ENCODE results near the gene LPAR1.

Gene LPAR1

DNA sequence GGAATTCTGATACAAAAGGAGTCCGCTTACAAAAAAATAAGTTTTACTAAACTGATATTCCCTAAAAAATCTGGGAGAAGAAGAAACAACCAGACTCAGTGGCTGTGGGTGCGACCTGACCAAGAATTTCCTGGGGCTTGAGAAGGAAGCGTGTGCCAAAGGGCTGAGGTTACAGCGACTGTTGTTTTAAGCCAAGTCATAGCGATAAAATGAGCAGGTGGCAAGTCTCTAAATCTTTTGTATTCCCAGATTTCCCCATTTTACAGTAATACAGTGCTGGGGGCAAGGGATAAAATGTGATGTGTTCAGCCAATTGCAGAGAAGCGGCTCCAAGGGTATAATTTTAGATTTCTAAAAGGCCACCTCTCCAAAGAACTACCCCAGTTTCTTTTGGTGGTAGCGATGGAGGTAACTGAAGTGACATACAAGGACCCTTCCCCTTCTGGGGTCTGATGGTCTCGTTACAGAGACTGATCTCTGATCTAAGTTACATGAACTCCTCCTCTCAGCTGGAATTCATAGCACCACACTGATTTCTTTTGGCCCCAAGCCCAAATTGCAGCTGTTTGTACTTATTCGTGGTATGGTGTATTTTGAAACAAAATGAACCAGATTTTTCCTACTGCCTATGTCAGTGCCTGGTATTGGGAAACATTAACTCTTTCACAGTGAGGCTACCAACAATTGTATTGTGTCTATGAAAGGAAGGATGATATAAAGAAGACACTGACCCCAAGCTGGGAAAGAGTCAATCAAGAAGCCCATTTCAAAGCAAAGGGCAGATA is 41.6 kb downstream of the LPAR1 start:
- Mint-ChIP-seq H3K4me3 (no peak overlapping the region), H3K27ac (no peak overlapping the region), H3K4me1 (no peaks in the 10 kb centered on the region), H3K9me3 (peaks cover 6% of the 10 kb centered on the region), H3K36me3 (no peaks in the 10 kb centered on the region)
- ATAC-seq (no peak), DNase-seq (ENCODE audit: low spot score in 2 of 2) (no peak)

DNA sequence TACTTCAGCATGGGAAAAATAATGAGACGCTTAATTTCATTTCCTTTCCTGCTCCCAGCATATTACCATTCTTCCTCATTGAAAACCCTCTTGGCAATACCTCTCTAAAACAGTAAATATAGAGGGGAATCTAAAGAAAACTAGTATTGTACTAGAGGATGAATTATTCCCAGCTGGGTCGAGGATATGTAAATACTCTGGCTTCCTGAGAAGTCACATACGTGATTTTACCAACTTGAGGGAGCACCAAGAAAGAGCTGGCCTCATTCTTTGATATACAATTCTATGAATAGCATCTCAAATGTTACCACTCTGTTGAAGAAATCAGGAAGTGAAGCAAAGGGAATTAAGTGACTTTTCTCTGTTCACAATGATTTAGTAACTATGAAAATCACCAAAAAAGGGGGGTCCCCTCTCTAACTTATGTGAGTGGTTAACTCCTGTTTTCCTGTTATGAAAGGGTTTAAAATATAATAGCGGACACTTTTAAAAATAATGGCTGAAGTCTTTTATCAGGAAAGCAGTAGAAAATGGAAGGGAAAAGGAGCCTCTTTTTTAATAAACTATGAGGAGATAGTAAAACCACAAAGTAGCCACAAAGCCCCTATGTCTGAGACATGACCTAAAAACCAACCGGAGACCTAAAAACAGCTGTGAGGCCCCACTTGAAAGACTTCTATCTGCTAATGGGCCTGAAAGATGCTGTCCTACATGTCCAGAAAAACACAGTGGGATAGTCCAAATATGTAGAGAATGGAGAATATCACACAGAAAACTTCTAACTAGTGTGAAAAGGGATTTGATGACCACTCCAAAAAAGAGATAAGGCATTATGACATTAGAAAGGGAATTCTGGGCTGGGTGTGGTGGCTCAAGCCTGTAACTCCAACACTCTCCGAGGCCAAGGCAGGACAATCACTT is 42.6 kb downstream of the LPAR1 start:
- ATAC-seq (no peak), DNase-seq (ENCODE audit: low spot score in 2 of 2) (no peak)
- no peaks in the 10 kb centered on the region for H3K36me3 Mint-ChIP-seq
- H3K4me1 Mint-ChIP-seq: no peaks in the 10 kb centered on the region
- H3K9me3 Mint-ChIP-seq: peaks cover 3% of the 10 kb centered on the region
- no peak overlapping the region for H3K27ac Mint-ChIP-seq
- H3K4me3 Mint-ChIP-seq: no peak overlapping the region

DNA sequence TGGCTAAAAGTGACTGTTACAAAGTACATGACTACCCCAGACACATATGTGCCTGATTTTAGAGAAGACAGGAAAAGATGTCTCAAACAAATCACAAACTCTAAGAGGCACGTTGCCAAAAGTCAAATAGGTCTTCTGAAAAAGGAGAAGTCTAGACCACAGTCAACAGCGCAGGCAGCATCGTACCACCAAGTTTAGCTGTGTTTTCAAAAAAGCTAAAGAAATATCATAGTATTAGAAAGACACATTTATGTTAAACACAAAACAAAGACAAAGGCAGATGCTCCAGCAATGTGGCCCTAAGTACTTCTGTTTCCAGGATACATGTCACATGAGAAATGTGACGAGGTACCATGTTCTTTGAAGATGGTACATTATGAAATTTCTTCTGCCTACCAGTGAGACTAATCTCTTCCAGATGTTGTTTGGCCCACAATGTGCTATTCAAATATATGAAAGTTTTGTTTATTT is 43.5 kb downstream of the LPAR1 start:
- no peak for DNase-seq (ENCODE audit: low spot score in 2 of 2)
- no peak overlapping the region for H3K4me3 Mint-ChIP-seq
- ATAC-seq: no peak
- no peaks in the 10 kb centered on the region for H3K4me1 Mint-ChIP-seq
- peaks cover 2% of the 10 kb centered on the region for H3K9me3 Mint-ChIP-seq
- H3K36me3 Mint-ChIP-seq: no peaks in the 10 kb centered on the region
- H3K27ac Mint-ChIP-seq: no peak overlapping the region

DNA sequence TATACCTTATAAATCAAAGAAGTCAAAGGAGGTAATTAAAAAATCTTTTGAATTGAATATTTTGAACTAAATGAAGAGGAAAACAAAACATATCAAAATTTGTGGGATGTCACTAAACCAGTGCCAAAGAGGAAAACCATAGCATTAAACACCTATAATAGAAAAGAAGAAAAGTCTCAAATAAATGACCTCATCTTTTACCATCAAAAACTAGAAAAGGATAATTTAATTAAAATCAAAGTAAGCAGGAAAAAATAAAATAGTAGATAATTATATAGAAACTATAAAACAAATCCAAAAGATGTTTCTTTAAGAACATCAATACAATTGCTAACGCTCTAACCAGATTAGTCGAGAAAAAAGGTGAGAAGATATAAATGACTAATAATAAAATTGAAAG is 47.8 kb downstream of the LPAR1 start:
- DNase-seq (ENCODE audit: low spot score in 2 of 2) (no peak), ATAC-seq (no peak)
- Mint-ChIP-seq H3K4me3 (no peak overlapping the region), H3K4me1 (no peaks in the 10 kb centered on the region), H3K36me3 (no peaks in the 10 kb centered on the region), H3K9me3 (peaks cover 2% of the 10 kb centered on the region), H3K27ac (no peak overlapping the region)

DNA sequence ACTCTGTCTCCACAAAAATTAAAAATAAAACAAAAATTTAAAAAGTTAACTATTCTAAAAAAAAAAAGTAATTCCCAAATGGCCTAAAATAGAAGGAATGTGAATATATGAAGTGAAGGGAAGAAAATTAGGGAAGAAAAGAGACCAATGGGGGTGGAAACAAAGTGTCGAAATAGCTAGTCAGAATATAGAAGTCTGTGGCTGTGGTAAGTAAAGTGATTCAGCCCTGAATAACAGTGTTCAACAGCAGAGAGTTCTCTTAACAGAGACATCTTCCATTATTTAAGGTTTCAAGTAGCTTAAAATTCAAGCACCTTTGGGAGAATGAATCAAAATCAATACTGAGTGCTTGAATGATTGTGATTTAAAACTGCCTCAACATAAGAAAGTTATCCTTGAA is 51.7 kb downstream of the LPAR1 start:
- H3K27ac Mint-ChIP-seq: no peak overlapping the region
- DNase-seq (ENCODE audit: low spot score in 2 of 2): no peak
- peaks cover 4% of the 10 kb centered on the region for H3K9me3 Mint-ChIP-seq
- no peaks in the 10 kb centered on the region for H3K36me3 Mint-ChIP-seq
- no peak overlapping the region for H3K4me3 Mint-ChIP-seq
- H3K4me1 Mint-ChIP-seq: no peaks in the 10 kb centered on the region
- no peak for ATAC-seq

DNA sequence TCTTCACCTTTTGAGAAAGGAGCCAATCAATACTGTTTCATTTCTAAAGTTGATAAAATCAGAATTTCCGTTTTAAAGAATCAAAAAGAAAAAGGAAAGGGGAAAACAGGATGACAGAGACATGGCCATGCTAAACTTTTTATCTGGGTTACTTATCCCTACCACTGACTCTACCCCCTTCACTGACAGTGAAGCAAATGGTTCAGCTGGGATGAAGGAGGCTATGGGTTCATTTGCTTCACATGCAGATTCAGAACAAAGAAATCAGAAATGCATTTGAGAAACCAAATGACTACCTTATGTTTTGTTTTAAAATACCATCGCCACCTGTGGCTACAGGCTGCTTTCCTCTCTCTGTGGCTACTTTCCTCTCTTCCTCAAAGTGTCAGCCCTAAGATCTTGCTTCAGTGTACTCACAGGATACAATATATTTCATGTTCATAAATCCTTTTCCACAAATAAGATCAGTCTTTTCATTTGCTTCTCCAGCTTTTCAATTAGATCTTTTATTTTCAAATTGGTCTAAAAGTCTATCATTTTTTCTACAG is 53.3 kb downstream of the LPAR1 start:
- ATAC-seq (no peak), DNase-seq (ENCODE audit: low spot score in 2 of 2) (no peak)
- no peaks in the 10 kb centered on the region for H3K36me3 Mint-ChIP-seq
- peaks cover 4% of the 10 kb centered on the region for H3K9me3 Mint-ChIP-seq
- no peak overlapping the region for H3K4me3 Mint-ChIP-seq
- no peaks in the 10 kb centered on the region for H3K4me1 Mint-ChIP-seq
- H3K27ac Mint-ChIP-seq: no peak overlapping the region

DNA sequence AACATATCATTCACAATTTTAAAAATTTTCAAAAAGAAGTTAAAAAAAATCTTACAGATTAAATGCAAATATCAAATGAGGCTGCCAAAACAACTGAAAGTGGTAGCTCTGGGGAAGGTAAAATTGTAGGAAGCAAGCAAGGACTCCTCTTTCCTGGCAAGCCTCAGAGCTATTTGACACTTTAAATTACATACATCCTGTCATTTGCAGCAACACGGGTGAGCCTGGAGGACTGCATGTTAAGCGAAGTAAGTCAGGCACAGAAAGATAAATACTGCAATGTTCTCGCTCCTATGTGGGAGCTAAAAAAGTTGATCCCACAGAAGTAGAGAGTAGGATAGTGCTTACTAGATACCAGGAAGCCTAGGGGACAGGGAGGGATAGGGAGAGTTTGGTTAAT is 58.0 kb downstream of the LPAR1 start:
- DNase-seq (ENCODE audit: low spot score in 2 of 2) (no peak), ATAC-seq (no peak)
- H3K9me3 Mint-ChIP-seq: peaks cover 15% of the 10 kb centered on the region
- H3K4me3 Mint-ChIP-seq: no peak overlapping the region
- no peaks in the 10 kb centered on the region for H3K36me3 Mint-ChIP-seq
- H3K4me1 Mint-ChIP-seq: no peaks in the 10 kb centered on the region
- H3K27ac Mint-ChIP-seq: no peak overlapping the region

DNA sequence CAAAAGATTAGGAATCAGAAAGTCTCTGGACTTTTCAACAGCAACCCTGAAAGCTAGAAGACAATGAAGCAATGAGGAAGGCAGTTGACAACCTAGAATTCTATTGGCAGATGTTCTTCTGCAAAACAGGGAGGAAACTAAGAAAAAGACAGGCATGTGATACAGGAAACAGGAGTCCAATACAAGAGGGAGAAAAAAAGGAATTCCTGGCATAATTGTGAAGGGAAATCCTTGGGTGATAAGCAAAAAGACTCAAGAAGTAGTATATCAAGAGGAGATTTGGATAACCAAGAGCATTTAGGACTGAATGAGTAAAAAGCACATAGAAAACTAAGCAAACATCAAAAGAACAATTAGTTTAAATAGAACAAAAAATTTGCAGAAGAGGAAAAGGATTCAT is 58.6 kb downstream of the LPAR1 start:
- Mint-ChIP-seq H3K27ac (no peak overlapping the region), H3K4me1 (no peaks in the 10 kb centered on the region), H3K36me3 (no peaks in the 10 kb centered on the region), H3K4me3 (no peak overlapping the region), H3K9me3 (peaks cover 17% of the 10 kb centered on the region)
- DNase-seq (ENCODE audit: low spot score in 2 of 2): no peak
- ATAC-seq: no peak

DNA sequence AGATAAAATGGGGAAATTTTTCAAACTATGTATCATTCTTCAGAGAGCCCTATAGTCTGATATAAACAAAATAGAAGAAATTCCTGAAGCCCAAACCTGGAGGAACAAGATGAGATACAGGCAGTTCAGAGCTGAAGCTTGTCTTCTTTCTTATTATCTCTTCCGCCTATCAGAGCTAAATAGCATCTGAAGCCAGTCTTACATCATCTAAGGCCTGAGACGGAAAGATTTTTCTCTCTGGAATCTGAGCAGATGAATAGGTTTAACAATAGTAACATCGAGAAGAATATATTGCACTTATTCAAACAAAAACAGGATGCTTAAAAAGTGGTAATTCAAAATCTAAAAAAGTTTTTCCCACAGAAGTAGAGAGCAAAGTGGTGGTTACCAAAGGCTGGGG is 59.8 kb downstream of the LPAR1 start:
- H3K4me1 Mint-ChIP-seq: no peaks in the 10 kb centered on the region
- no peak overlapping the region for H3K4me3 Mint-ChIP-seq
- no peak for ATAC-seq
- peaks cover 16% of the 10 kb centered on the region for H3K9me3 Mint-ChIP-seq
- H3K27ac Mint-ChIP-seq: no peak overlapping the region
- H3K36me3 Mint-ChIP-seq: no peaks in the 10 kb centered on the region
- no peak for DNase-seq (ENCODE audit: low spot score in 2 of 2)

DNA sequence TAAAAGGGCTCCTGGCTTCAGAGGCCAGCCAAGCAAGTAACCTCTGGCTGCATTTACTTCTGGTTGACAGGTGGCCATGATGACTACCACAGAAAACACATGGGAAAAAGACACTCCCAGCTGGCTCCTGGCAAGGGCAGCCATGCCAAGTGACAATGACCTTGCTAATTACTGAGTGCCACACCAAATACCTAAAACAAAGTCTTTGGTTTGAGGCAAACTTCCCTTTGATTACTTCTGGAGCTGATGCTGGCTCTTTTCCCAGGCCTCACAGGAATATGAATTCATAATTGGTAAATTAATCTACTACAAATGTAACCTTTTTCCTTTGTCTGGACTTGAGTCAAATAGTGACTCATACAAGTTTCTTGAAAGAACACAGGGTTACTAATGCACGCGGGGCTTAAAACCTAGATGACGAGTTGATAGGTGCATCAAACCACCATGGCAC is 61.0 kb downstream of the LPAR1 start:
- H3K4me1 Mint-ChIP-seq: no peaks in the 10 kb centered on the region
- H3K4me3 Mint-ChIP-seq: no peak overlapping the region
- DNase-seq (ENCODE audit: low spot score in 2 of 2) (no peak), ATAC-seq (no peak)
- H3K27ac Mint-ChIP-seq: no peak overlapping the region
- H3K36me3 Mint-ChIP-seq: no peaks in the 10 kb centered on the region
- H3K9me3 Mint-ChIP-seq: peaks cover 16% of the 10 kb centered on the region

DNA sequence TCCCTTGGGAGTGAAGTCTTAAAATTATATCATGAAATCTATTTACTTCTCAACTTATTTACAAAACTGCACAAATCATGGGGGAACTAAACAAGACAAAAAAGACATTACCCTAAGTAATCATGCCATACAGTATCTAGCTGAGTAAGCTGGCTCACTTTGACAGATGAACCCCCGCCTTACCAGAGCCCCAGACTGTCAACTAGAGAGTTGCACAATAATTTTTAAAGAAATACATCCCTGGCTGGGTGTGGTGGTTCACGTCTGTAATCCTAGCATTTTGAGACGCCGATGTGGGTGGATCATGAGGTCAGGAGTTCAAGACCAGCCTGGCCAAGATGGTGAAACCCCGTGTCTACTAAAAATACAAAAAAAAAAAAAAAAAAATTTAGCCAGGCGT is 62.3 kb downstream of the LPAR1 start:
- ATAC-seq (no peak), DNase-seq (ENCODE audit: low spot score in 2 of 2) (no peak)
- H3K4me1 Mint-ChIP-seq: no peaks in the 10 kb centered on the region
- H3K36me3 Mint-ChIP-seq: no peaks in the 10 kb centered on the region
- H3K4me3 Mint-ChIP-seq: no peak overlapping the region
- peaks cover 16% of the 10 kb centered on the region for H3K9me3 Mint-ChIP-seq
- H3K27ac Mint-ChIP-seq: no peak overlapping the region

DNA sequence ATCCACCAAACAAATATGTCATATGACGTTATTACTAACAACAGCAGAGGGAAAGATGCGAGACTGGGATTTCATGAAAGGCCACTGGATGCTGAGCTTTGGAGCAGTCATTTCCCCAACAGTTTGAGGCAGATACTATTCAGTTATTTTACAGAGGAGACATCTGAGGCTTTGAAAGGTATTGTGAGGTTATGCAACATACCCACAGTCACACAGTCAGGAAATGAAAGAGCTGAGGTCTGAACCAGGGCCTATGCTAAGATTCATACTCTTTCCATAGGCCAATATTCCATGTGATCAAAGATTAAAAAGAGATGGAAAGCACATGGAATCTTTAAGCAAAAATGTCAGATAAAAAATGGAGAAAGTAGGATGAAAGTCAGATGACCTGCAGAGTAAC is 63.0 kb downstream of the LPAR1 start:
- no peak for DNase-seq (ENCODE audit: low spot score in 2 of 2)
- H3K4me3 Mint-ChIP-seq: no peak overlapping the region
- H3K36me3 Mint-ChIP-seq: no peaks in the 10 kb centered on the region
- H3K9me3 Mint-ChIP-seq: peaks cover 16% of the 10 kb centered on the region
- H3K4me1 Mint-ChIP-seq: no peaks in the 10 kb centered on the region
- ATAC-seq: no peak
- H3K27ac Mint-ChIP-seq: no peak overlapping the region

DNA sequence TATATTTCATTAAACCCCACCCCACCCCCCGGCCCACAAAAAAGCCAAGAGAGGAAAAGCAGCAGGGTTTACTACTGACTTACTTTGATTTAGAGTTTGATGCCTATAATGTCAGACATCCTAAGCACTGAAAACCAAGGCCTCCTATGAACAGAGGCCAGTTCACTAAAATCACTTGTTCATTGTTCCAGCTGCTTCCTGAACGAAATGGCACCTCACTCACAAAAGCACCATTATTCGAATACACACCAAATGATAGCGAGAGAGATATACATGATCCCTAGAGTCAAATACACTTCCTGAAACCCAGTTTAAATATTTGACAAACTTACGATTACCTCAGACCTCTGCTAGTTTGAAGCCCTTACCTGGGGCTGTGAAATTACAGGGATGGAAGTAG is 66.6 kb downstream of the LPAR1 start:
- ATAC-seq (no peak), DNase-seq (ENCODE audit: low spot score in 2 of 2) (no peak)
- Mint-ChIP-seq H3K9me3 (peaks cover 15% of the 10 kb centered on the region), H3K36me3 (no peaks in the 10 kb centered on the region), H3K4me3 (no peak overlapping the region), H3K27ac (no peak overlapping the region), H3K4me1 (no peaks in the 10 kb centered on the region)

DNA sequence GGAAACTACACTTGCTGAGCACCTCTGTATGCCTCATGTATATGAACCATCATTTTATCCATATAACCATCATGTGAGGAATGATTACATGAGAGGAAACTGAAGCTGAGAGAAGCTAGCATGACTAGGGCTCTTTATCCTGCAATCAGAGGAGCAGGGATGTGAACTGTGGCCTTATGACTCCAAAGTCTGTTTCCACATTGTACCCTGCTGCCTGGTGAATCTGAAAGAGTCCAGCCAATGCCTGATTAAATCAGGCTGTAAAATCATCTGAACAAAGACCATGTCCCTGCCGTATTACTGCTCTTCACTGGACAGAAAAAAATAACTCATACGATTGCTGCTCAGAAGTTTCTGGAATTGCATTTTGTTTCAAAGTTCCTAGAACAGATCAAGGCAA is 67.0 kb downstream of the LPAR1 start:
- H3K27ac Mint-ChIP-seq: no peak overlapping the region
- H3K9me3 Mint-ChIP-seq: peaks cover 11% of the 10 kb centered on the region
- no peaks in the 10 kb centered on the region for H3K4me1 Mint-ChIP-seq
- DNase-seq (ENCODE audit: low spot score in 2 of 2): no peak
- no peaks in the 10 kb centered on the region for H3K36me3 Mint-ChIP-seq
- H3K4me3 Mint-ChIP-seq: no peak overlapping the region
- ATAC-seq: no peak

DNA sequence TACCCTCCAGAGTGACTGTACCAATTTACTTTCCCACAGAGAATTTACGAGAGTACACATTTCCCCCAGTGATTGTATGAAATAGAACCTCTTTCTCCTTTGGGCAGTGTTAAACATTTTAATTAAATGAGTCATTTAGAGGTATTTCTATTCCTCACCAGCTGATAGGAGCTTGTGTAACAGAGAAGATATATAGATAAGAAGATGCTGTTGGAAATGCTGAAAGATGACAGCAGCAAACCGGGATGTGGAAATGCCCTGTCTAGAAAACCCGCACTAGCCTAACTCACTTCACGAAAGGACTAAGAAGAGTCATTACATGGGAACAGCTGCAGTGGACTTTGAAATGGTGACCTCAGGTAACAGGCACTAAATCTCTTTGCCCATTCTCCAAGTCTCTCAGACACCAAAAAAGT is 68.3 kb downstream of the LPAR1 start:
- DNase-seq (ENCODE audit: low spot score in 2 of 2) (no peak), ATAC-seq (no peak)
- Mint-ChIP-seq H3K4me3 (no peak overlapping the region), H3K4me1 (no peaks in the 10 kb centered on the region), H3K27ac (no peak overlapping the region), H3K9me3 (peaks cover 11% of the 10 kb centered on the region), H3K36me3 (no peaks in the 10 kb centered on the region)

All from stimulated activated effector memory CD8-positive, alpha-beta T cell treated with anti-CD3 and anti-CD28 coated beads, Interleukin-12 subunit alpha, Interleukin-12 subunit beta, amount 100 ng/mL, for 72 hours (primary cell).